Naive thymus-derived CD8-positive, alpha-beta T cell (primary cell): ENCODE results near the gene FAM50B. TPM values are rescaled to one million over a fixed set of nuclear protein-coding genes. Genes with fewer than 3 reads are reported as not detected.

Experiments used
- ATAC-seq, 2 donors: fragments of 150-1000 bp; cut with Tn5 transposase in 1 of 2; sonication (Bioruptor Pico), chemical (Tn5 transposase) in 1 of 2; 1 replicate in 1 of 2; 2 replicates in 1 of 2; pipeline ENCODE4 v1.10.0; 2021; ENCODE audit warnings: mild to moderate bottlenecking in 2 of 2, moderate library complexity in 2 of 2
- POLR2A ChIA-PET: fragments of 350-600 bp; sonication (Branson Sonifier 250); formaldehyde crosslinking; loops from one replicate; lab custom pipeline; 2021; ENCODE audit warnings: antibody characterized with exemption; lab: Charles Lee
- DNase-seq, 10 donors: peaks; one replicate each; pipeline versions ENCODE4 v3.0.0 to v3.0.0-alpha.2; 2020 to 2022
- H3K27ac Mint-ChIP-seq, 10 donors: one replicate each; pipeline ENCODE4 v1.8.0; 2020 to 2022; ENCODE audit warnings: mild to moderate bottlenecking in 10 of 10, mixed read lengths in 10 of 10, moderate library complexity in 4 of 10, inconsistent platforms in 1 of 10
- H3K27me3 Mint-ChIP-seq, 5 donors: one replicate each; pipeline ENCODE4 v1.8.0; 2021 to 2022; ENCODE audit warnings: mixed read lengths in 5 of 5
- H3K36me3 Mint-ChIP-seq, 3 donors: one replicate each; pipeline ENCODE4 v1.8.0; 2020 to 2022; ENCODE audit warnings: mixed read lengths in 3 of 3, mild to moderate bottlenecking in 2 of 3, inconsistent platforms in 1 of 3
- H3K4me1 Mint-ChIP-seq, 4 donors: one replicate each; pipeline ENCODE4 v1.8.0; 2021 to 2022; ENCODE audit warnings: mixed read lengths in 4 of 4
- H3K4me3 Mint-ChIP-seq, 10 donors: one replicate each; pipeline ENCODE4 v1.8.0; 2020 to 2022; ENCODE audit warnings: mild to moderate bottlenecking in 10 of 10, mixed read lengths in 10 of 10, moderate library complexity in 6 of 10, inconsistent platforms in 1 of 10
- H3K9me3 Mint-ChIP-seq, 9 donors: one replicate each; pipeline ENCODE4 v1.8.0; 2020 to 2022; ENCODE audit warnings: mixed read lengths in 9 of 9, mild to moderate bottlenecking in 3 of 9, inconsistent platforms in 1 of 9, moderate library complexity in 1 of 9
- polyA plus RNA-seq, 3 donors: library from polyadenylated mRNA; unstranded; fragments of 300-500 nt; fragmentation: Illumina TruSeq; gene quantifications; one replicate each; pipeline ENCODE4 v1.2.3, GENCODE V29; 2021
- total RNA-seq, 8 experiments: library from RNA in 2 of 8; stranded (reverse) in 2 of 8; gene quantifications; one replicate each; pipeline ENCODE4 v1.2.3 and lab custom pipeline; 2021 to 2026

Gene FAM50B
- total and polyA plus RNA-seq, 5 experiments from 2014 or later = 2.7 to 12.7 (median 11.5) TPM

GRCh38 chr6:3825851-3826581 lies 23.2 kb upstream of the FAM50B start:
- H3K9me3 Mint-ChIP-seq = no peaks in the 10 kb centered on the region

GRCh38 chr6:3829285-3829684 lies 19.9 kb upstream of the FAM50B start:
- H3K27ac Mint-ChIP-seq = no peak overlapping the region
- peaks cover 2 to 20% (median 9%) of the 10 kb centered on the region in 5 donors for H3K27me3 Mint-ChIP-seq
- DNase-seq (no peak), ATAC-seq (no peak)
- POLR2A ChIA-PET = no interaction called here
- H3K9me3 Mint-ChIP-seq = no peaks in the 10 kb centered on the region
- H3K4me1 Mint-ChIP-seq = no peaks in the 10 kb centered on the region
- H3K4me3 Mint-ChIP-seq = no peak overlapping the region
- H3K36me3 Mint-ChIP-seq = peaks cover 0 to 2% (median 0%) of the 10 kb centered on the region in 3 donors

More at GRCh38 chr6:3825851-3826581, 23.2 kb upstream of the FAM50B start:
- Mint-ChIP-seq H3K4me3 (no peak overlapping the region), H3K36me3 (no peaks in the 10 kb centered on the region), H3K27me3 (peaks cover 2 to 19% (median 5%) of the 10 kb centered on the region in 5 donors), H3K4me1 (no peaks in the 10 kb centered on the region), H3K27ac (no peak overlapping the region)
- POLR2A ChIA-PET = no interaction called here
- ATAC-seq (no peak), DNase-seq (no peak)

GRCh38 chr6:3830806-3831205 lies 18.4 kb upstream of the FAM50B start:
- Mint-ChIP-seq H3K4me1 (no peaks in the 10 kb centered on the region), H3K4me3 (no peak overlapping the region), H3K9me3 (no peaks in the 10 kb centered on the region), H3K36me3 (peaks cover 0 to 2% (median 0%) of the 10 kb centered on the region in 3 donors), H3K27ac (no peak overlapping the region), H3K27me3 (peaks cover 2 to 20% (median 9%) of the 10 kb centered on the region in 5 donors)
- POLR2A ChIA-PET = no interaction called here
- no peak for ATAC-seq
- DNase-seq = no peak

GRCh38 chr6:3831761-3832530 lies 17.2 kb upstream of the FAM50B start:
- no peak overlapping the region for H3K27ac Mint-ChIP-seq
- H3K27me3 Mint-ChIP-seq = peaks cover 2 to 20% (median 9%) of the 10 kb centered on the region in 5 donors
- POLR2A ChIA-PET = no interaction called here

GRCh38 chr6:3835055-3835731 lies 14.0 kb upstream of the FAM50B start:
- POLR2A ChIA-PET = interaction anchor here (0.6 kb wide), 1 partner anchor 14 kb away, joined by 3 read pairs; the partner anchor contains the start of gene FAM50B
- DNase-seq (no peak), ATAC-seq (no peak)
- H3K9me3 Mint-ChIP-seq = no peaks in the 10 kb centered on the region
- H3K27me3 Mint-ChIP-seq = peaks cover 2 to 18% (median 9%) of the 10 kb centered on the region in 5 donors
- H3K4me3 Mint-ChIP-seq = no peak overlapping the region
- H3K4me1 Mint-ChIP-seq = no peaks in the 10 kb centered on the region
- H3K27ac Mint-ChIP-seq = no peak overlapping the region
- H3K36me3 Mint-ChIP-seq = peaks cover 0 to 2% (median 0%) of the 10 kb centered on the region in 3 donors

More at GRCh38 chr6:3831761-3832530, 17.2 kb upstream of the FAM50B start:
- no peaks in the 10 kb centered on the region for H3K9me3 Mint-ChIP-seq
- peaks cover 0 to 2% (median 0%) of the 10 kb centered on the region in 3 donors for H3K36me3 Mint-ChIP-seq
- no peak for DNase-seq
- H3K4me1 Mint-ChIP-seq = no peaks in the 10 kb centered on the region
- ATAC-seq = no peak
- no peak overlapping the region for H3K4me3 Mint-ChIP-seq

- no peak overlapping the region for H3K4me3 Mint-ChIP-seq
- H3K4me1 Mint-ChIP-seq = no peaks in the 10 kb centered on the region
- H3K27ac Mint-ChIP-seq = no peak overlapping the region
- DNase-seq (no peak), ATAC-seq (no peak)
- H3K36me3 Mint-ChIP-seq = peaks cover 0 to 2% (median 0%) of the 10 kb centered on the region in 3 donors
- H3K27me3 Mint-ChIP-seq = peaks cover 2 to 15% (median 3%) of the 10 kb centered on the region in 5 donors
- POLR2A ChIA-PET = no interaction called here
- H3K9me3 Mint-ChIP-seq = no peaks in the 10 kb centered on the region
These were observed 13.4 kb upstream of the FAM50B start for GRCh38 chr6:3835785-3836184.

GRCh38 chr6:3836566-3836965 lies 12.6 kb upstream of the FAM50B start:
- Mint-ChIP-seq H3K27ac (no peak overlapping the region), H3K4me3 (no peak overlapping the region), H3K27me3 (peaks cover 0 to 13% (median 3%) of the 10 kb centered on the region in 5 donors), H3K9me3 (no peaks in the 10 kb centered on the region), H3K4me1 (no peaks in the 10 kb centered on the region), H3K36me3 (peaks cover 0 to 2% (median 0%) of the 10 kb centered on the region in 3 donors)
- ATAC-seq (no peak), DNase-seq (no peak)
- POLR2A ChIA-PET = no interaction called here

- Mint-ChIP-seq H3K9me3 (no peaks in the 10 kb centered on the region), H3K36me3 (no peaks in the 10 kb centered on the region), H3K4me3 (no peak overlapping the region), H3K27me3 (peaks cover 0 to 9% (median 2%) of the 10 kb centered on the region in 5 donors), H3K27ac (no peak overlapping the region), H3K4me1 (no peaks in the 10 kb centered on the region)
- ATAC-seq = no peak
- DNase-seq = no peak
- POLR2A ChIA-PET = no interaction called here
These were observed 11.4 kb upstream of the FAM50B start for GRCh38 chr6:3837781-3838180.

GRCh38 chr6:3838992-3839867 lies 9.9 kb upstream of the FAM50B start:
- Mint-ChIP-seq H3K9me3 (no peaks in the 10 kb centered on the region), H3K27me3 (peaks cover 0 to 9% (median 2%) of the 10 kb centered on the region in 5 donors), H3K4me3 (no peak overlapping the region), H3K4me1 (no peaks in the 10 kb centered on the region), H3K27ac (no peak overlapping the region), H3K36me3 (no peaks in the 10 kb centered on the region)
- no peak for ATAC-seq
- DNase-seq = no peak
- POLR2A ChIA-PET = no interaction called here

- Mint-ChIP-seq H3K27ac (no peak overlapping the region), H3K36me3 (no peaks in the 10 kb centered on the region), H3K9me3 (no peaks in the 10 kb centered on the region), H3K4me1 (no peaks in the 10 kb centered on the region), H3K4me3 (no peak overlapping the region), H3K27me3 (peaks cover 0 to 9% (median 2%) of the 10 kb centered on the region in 5 donors)
- DNase-seq (no peak), ATAC-seq (no peak)
- POLR2A ChIA-PET = interaction anchor here (1.2 kb wide), 1 partner anchor 8 kb away, joined by 8 read pairs; the partner anchor contains the start of gene FAM50B
These were observed 8.1 kb upstream of the FAM50B start for GRCh38 chr6:3841066-3841454.

GRCh38 chr6:3841711-3842565 lies 7.2 kb upstream of the FAM50B start:
- POLR2A ChIA-PET = no interaction called here
- H3K27ac Mint-ChIP-seq = peak overlapping the region in 1 of 10 donors; percentile 77
- peaks cover 0 to 9% (median 2%) of the 10 kb centered on the region in 5 donors for H3K27me3 Mint-ChIP-seq
- H3K9me3 Mint-ChIP-seq = no peaks in the 10 kb centered on the region
- no peak for ATAC-seq
- no peak overlapping the region for H3K4me3 Mint-ChIP-seq
- no peak for DNase-seq
- H3K36me3 Mint-ChIP-seq = no peaks in the 10 kb centered on the region
- no peaks in the 10 kb centered on the region for H3K4me1 Mint-ChIP-seq
